GM13977 (cell line): Measurements from ENCODE around the gene CYP2W1.
"Not testable (repeated sequence)": the region's sequence is repeated elsewhere in the genome, so short reads cannot be mapped to it uniquely, and the experiment has no call there.

Experiments used
- DNase-seq: peaks from one replicate; pipeline ENCODE4 v3.0.0; 2012; ENCODE audit warnings: low spot score
- CTCF ChIP-seq: IDR thresholded peaks from 2 replicates; pipeline ENCODE4 v1.5.1; 2012; ENCODE audit warnings: mild to moderate bottlenecking, control low read depth; ENCODE audit not compliant: insufficient read depth; ENCODE audit errors: extremely low read depth, missing control alignments
- in situ Hi-C: fragments of 300-500 bp; cut with MboI; formaldehyde crosslinking; loops from one replicate; pipeline ENCODE4 v1.12.0; 2022; ENCODE audit warnings: low sequenced_read_pairs, low pct_unique_long_range_greater_than_20kb, mixed read lengths, inconsistent platforms; ENCODE audit not compliant: unreplicated experiment

CYP2W1 gene

DNA sequence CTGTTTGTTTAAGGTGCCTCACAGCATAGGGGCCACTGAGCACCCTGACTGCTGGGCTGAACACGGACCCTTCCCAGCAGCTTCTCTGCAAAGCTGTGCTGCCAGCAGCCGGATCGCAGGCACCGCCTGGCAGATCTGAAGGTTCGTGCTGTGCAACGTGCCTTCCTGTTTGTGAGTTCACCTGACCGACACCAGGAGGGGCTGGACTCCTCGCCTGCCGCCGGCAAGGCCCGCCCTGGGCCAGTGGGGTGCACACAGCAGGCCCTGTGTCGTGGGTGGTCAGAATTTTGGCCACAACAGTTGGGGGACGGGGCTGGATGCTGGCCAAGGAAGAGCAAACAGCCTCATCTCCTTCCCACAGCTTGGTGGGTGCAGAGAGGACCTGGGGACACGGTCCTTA lies 12.6 kb downstream of the CYP2W1 start:
- in situ Hi-C loops, result loop anchor here (10.0 kb wide), 2 partner anchors 69 to 169 kb away; partner anchors contain the start of gene ZFAND2A
- TF ChIP-seq CTCF, result no peak
- DNase-seq, result no peak

DNA sequence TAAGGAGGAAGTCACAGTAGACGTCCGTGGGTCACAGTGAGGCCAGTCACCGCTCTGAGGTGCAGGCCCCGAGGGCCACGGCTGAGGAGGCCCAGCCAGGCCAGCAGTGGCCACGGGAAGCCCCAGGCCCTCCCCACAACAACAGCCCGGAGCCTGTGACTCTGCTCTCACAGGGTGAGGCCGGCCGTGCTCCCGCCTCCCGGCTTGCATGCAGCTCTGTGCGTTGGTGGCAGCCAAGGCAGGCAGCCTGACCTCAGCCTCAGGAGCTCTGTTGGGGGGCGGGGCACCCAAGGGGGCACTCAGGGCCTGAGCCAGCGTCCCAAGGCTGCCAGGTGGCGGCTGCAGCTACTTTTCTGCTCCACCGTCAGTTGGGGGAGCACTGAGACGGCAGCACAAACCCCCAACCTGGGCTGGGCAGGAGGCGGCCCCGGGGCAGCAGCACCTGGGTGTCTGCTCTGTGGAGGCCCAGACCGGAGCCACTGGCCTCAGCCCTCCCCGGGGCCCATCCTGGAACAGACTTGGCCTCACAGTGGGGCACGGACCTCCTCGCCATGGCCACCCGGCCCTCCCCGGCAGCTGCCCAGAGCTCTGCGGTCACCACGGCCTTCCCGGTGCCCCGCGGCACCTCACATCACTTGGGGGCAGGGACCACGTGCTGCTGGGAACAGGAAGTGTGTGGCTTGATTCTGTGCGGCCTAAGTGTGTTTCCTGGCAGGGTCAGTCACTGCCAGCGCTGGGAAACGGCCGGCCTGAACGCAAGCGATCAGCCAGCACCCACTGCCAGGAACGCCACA lies 13.3 kb downstream of the CYP2W1 start:
- in situ Hi-C loops, result loop anchor here (10.0 kb wide), 2 partner anchors 69 to 169 kb away; partner anchors contain the start of gene ZFAND2A
- TF ChIP-seq CTCF, result no peak

GRCh38 chr7:997404-998395 lies 14.7 kb downstream of the CYP2W1 start:
- in situ Hi-C loops, result loop anchor here (10.0 kb wide), 2 partner anchors 67 to 167 kb away; partner anchors contain the start of gene ZFAND2A
- no peak for DNase-seq

More for the DNA sequence above, 13.3 kb downstream of the CYP2W1 start:
- DNase-seq, result no peak

GRCh38 chr7:999149-999879 lies 16.3 kb downstream of the CYP2W1 start:
- TF ChIP-seq CTCF, result no peak
- in situ Hi-C loops, result loop anchor here (10.0 kb wide), 2 partner anchors 65 to 165 kb away; partner anchors contain the start of gene ZFAND2A
- no peak for DNase-seq

More at GRCh38 chr7:997404-998395, 14.7 kb downstream of the CYP2W1 start:
- no peak for TF ChIP-seq CTCF

DNA sequence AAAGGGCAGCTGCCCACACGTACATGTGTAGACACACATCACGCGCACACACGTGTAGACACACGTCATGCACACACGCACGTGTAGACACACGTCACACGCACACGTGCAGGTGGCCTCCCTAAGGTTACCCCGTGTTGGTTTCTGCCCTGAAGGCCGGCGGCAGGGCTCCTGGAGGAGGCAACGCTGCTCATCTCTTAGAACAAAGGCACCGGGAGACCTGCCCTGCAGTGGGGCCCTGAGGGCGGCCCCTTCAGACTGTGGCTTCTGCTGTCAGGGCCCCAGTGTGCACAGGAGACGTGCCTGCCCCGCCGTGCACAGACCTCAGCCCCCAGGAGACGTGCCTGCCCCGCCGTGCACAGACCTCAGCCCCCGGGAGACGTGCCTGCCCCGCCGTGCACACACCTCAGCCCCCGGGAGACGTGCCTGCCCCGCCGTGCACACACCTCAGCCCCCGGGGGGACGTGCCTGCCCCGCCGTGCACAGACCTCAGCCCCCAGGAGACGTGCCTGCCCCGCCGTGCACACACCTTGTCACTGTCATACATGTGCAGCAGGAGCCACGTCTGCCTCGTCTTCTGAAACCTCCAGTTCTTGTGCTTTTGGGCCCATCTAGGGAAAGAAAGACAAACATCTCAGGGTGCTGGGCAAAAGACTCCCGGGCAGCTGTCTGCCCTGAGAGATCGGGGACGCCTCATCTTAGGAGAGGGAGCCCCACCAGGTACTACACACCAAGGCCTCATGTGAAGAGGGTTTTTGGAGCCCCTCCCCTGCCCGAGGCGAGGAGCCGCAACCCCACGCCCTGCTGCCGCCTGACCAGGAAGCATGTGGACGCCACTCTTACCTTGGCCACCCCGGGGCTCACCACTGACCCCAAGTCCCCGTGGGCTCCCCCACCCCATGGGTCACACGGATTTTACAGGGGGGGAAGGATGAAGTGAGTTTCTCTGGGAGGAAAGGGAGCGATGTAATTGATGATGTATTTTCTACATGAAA lies 17.3 kb downstream of the CYP2W1 start:
- in situ Hi-C loops, result loop anchor here (10.0 kb wide), 2 partner anchors 65 to 165 kb away; partner anchors contain the start of gene ZFAND2A
- DNase-seq, result no peak
- no peak for TF ChIP-seq CTCF

- DNase-seq, in situ Hi-C loops: not testable (repeated sequence)
Observed at GRCh38 chr7:1001069-1001770, 18.2 kb downstream of the CYP2W1 start.

- DNase-seq, in situ Hi-C loops: not testable (repeated sequence)
Observed at GRCh38 chr7:1002026-1002425, 19.0 kb downstream of the CYP2W1 start.

GRCh38 chr7:1002445-1002844 lies 19.5 kb downstream of the CYP2W1 start:
- in situ Hi-C loops, DNase-seq: not testable (repeated sequence)
